D721Med (cell line): Measurements from ENCODE around the gene DISP2.

Experiments used
- DNase-seq: peaks from one replicate; pipeline ENCODE4 v3.0.0; 2011; ENCODE audit warnings: low spot score; ENCODE audit not compliant: insufficient read length
- FAIRE-seq: peaks from 2 replicates; lab custom pipeline; 2011; peaks lifted over from hg19 to GRCh38; lab: Jason Lieb, UNC
- TF ChIP-seq, protein P1 (sequence below): IDR thresholded peaks from 2 replicates; pipeline ENCODE4 v1.5.1; 2012; ENCODE audit warnings: mild to moderate bottlenecking, control low read depth; ENCODE audit not compliant: insufficient read depth; ENCODE audit errors: missing control alignments

Gene DISP2

DNA sequence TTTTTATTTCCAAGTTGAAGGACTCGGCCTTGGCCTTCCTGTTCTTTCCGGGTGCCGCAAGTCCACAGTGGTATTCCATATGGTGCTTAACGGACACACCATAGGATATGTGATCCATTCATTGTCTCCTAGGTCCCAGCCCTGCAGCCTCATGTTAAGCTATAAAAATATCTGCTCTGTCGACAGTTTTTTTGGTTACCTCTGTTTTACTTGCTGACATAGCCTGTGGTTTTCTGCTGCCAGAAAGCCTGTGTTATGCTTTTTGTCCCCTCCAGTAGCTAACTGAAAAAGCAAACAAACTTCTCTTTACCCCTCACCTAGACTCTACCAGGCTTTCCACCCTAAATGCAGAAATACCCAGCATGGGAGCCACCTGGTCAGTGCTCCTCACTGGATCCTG, 29.3 kb upstream of the DISP2 start:
- DNase-seq (no peak), FAIRE-seq (no peak)
- TF ChIP-seq, protein P1, sequence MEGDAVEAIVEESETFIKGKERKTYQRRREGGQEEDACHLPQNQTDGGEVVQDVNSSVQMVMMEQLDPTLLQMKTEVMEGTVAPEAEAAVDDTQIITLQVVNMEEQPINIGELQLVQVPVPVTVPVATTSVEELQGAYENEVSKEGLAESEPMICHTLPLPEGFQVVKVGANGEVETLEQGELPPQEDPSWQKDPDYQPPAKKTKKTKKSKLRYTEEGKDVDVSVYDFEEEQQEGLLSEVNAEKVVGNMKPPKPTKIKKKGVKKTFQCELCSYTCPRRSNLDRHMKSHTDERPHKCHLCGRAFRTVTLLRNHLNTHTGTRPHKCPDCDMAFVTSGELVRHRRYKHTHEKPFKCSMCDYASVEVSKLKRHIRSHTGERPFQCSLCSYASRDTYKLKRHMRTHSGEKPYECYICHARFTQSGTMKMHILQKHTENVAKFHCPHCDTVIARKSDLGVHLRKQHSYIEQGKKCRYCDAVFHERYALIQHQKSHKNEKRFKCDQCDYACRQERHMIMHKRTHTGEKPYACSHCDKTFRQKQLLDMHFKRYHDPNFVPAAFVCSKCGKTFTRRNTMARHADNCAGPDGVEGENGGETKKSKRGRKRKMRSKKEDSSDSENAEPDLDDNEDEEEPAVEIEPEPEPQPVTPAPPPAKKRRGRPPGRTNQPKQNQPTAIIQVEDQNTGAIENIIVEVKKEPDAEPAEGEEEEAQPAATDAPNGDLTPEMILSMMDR = no peak

DNA sequence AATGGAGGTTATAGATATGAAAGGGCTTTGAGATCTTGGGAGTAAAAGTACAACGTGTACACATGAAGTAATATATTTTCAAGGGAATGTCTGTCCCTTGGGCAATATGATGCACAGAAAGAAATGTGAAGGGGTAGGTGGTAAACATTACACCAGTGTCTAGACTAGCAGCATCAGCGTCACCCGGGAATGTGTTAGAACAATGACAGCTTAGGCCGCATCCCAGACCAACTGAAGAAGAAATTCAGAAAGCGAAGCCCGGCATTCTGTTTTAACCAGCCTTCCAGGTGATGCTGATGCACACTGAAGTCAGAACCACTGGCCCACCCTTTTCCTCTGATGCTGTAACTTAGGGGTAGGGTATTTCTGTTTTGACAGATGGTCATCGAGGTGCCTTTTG, 28.2 kb upstream of the DISP2 start:
- TF ChIP-seq, protein P1 = no peak
- DNase-seq (no peak), FAIRE-seq (no peak)

DNA sequence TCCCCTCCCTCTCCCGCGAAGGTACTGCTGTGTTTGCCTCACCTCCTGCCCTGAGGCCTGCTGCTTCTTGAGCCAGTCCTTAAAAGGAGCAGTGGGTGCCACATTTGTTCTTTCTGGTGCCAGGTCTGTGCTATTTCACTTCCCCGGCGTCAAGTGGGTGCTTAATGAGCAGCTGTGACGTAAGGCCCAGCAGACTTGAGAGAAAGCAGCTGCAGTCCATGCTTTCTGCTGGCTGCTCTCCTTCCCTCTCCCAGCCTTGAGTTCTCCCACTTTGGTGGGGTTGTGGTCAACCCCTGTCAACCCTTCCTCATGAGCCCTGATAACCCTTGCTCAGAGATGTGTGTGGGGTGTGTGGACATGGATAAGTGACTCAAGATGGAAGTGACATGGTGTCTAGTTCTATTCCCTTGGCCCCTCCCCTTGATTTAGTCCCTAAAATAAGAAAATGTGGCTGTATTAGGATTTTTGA, 27.6 kb upstream of the DISP2 start:
- no peak for DNase-seq
- no peak for FAIRE-seq

DNA sequence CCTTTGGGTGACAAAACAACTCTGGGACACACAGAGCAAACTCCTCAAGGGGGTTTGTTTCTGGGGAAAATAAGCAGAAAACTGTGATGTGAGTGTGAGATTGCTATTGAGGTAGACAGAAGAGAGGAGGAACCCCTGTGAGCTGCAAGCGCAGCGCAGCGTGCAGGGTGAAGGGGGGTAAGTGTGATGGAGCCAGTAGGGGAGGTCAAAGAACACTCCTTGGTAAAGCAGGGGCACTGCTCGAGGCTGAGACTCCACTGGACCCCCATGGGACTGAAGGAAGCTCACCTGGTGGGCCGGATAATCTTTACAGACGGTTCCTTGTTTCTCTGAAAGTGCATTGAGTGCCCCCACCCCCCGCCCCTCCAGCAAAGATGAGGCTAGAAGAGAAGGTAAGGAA, 27.0 kb upstream of the DISP2 start:
- FAIRE-seq (no peak), DNase-seq (no peak)
- TF ChIP-seq, protein P1 = no peak

More for the DNA sequence above, 27.6 kb upstream of the DISP2 start:
- TF ChIP-seq, protein P1 = no peak

DNA sequence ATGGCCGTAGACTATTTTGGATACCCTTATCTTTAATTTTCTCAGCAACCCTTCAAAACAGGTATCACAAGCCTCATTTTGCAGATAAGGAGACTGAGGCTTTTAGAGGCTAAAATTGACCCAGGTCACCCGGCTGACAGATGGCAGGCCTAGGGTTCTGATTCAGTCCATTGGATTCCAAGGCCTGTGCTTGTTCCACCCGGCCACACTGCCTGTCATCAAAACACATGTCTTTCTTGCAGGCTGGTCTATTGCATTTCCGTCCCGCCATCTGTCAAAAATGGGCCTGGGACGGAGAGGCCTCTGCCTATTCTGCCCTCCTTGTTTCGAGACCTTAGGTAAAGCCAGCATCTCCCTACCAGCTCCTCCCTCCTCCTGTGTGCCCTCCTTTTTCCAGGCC, 26.4 kb upstream of the DISP2 start:
- FAIRE-seq (no peak), DNase-seq (no peak)
- TF ChIP-seq, protein P1 = no peak

DNA sequence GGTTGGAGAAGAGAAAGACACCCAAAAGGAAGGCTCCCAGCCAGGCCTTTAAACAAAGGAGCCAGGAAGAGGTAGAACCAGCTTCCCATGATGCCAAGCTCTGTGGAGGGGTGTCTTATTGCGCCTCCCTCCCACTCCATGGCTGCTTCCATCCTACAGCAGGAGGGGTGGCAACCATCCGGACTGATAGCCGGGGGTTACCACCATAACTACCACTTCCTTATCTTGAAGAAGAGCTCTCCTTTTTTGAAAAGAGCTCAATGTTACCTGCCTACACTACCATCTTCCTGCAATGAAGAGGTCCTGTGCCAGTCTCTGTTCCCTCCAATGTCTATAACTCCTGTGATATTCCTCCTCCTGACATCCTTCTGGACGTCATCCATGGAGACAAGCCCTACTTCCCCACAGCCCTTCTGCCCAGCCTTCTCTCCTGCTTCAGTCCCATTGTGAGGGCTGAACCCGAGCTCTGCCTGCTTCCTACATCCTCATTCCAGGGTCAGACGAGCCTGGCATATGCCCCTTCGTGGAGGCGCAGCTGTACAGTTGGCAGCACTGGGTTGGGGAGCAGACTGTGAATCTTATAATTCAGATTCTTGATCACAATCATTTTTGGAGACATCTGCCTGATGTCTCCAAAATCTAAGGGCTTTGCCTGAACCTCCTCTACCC, 25.8 kb upstream of the DISP2 start:
- TF ChIP-seq, protein P1 = no peak
- DNase-seq = no peak
- FAIRE-seq = no peak

DNA sequence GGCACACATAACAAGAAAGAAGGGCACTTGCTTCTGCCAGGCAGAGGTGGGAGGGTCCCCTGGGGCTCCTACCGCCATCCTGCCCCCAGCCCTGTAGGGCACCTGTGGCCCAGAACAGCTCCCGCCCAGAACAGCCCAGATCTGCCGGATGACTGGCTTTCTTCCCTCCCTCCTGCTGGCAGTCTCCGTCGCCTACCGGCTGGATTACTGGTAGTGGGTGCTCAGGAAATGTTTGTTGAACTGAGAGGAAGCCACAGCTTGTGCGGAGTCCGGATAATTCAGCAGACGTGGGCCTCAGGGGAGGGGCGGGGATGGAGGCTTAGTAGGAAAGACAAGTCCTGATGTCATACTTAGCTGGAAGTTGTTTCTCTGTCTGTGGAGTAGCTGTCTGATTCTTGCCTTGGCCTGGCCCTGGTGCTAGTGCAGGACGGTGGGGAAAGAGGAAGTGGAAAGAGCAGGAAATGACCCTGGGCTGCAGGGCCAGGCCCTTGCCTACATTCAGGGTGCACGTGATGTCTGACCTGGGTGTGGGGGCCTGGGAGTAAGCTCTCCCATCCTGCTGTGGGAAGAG, 24.0 kb upstream of the DISP2 start:
- DNase-seq (no peak), FAIRE-seq (no peak)
- TF ChIP-seq, protein P1 = no peak
